ENCODE results near the gene PRDM11.

The PRDM11 gene

GRCh38 chr11:45142241-45143055 lies 4.0 kb upstream of the PRDM11 start:
- no peak for DNase-seq (ENCODE audit: low spot score)

- DNase-seq (ENCODE audit: low spot score): no peak
Measured at GRCh38 chr11:45143494-45143893, 2.9 kb upstream of the PRDM11 start.

GRCh38 chr11:45144126-45145082 lies 2.0 kb upstream of the PRDM11 start:
- no peak for DNase-seq (ENCODE audit: low spot score)

GRCh38 chr11:45145083-45145378 lies 1.4 kb upstream of the PRDM11 start:
- no peak for DNase-seq (ENCODE audit: low spot score)

- DNase-seq (ENCODE audit: low spot score): no peak
Measured at GRCh38 chr11:45145379-45146071, 914 bp upstream of the PRDM11 start.

- peak; percentile 92 for DNase-seq (ENCODE audit: low spot score)
Measured at GRCh38 chr11:45147017-45147728, 734 bp downstream of the PRDM11 start.

- DNase-seq (ENCODE audit: low spot score): no peak
Measured at GRCh38 chr11:45147891-45148675, 1.6 kb downstream of the PRDM11 start.

- no peak for DNase-seq (ENCODE audit: low spot score)
Measured at GRCh38 chr11:45149483-45150056, 3.1 kb downstream of the PRDM11 start.

- DNase-seq (ENCODE audit: low spot score): no peak
Measured at GRCh38 chr11:45150301-45150700, 3.9 kb downstream of the PRDM11 start.

GRCh38 chr11:45150943-45151342 lies 4.5 kb downstream of the PRDM11 start:
- no peak for DNase-seq (ENCODE audit: low spot score)

- DNase-seq (ENCODE audit: low spot score): no peak
Measured at GRCh38 chr11:45151362-45151982, 5.0 kb downstream of the PRDM11 start.

- DNase-seq (ENCODE audit: low spot score): no peak
Measured at GRCh38 chr11:45152740-45153595, 6.5 kb downstream of the PRDM11 start.

- no peak for DNase-seq (ENCODE audit: low spot score)
Measured at GRCh38 chr11:45154276-45154675, 7.8 kb downstream of the PRDM11 start.

- DNase-seq (ENCODE audit: low spot score): no peak
Measured at GRCh38 chr11:45155058-45155551, 8.7 kb downstream of the PRDM11 start.

- no peak for DNase-seq (ENCODE audit: low spot score)
Measured at GRCh38 chr11:45155627-45156180, 9.3 kb downstream of the PRDM11 start.

GRCh38 chr11:45156201-45156600 lies 9.8 kb downstream of the PRDM11 start:
- DNase-seq (ENCODE audit: low spot score): no peak

- no peak for DNase-seq (ENCODE audit: low spot score)
Measured at GRCh38 chr11:45156741-45157140, 10.3 kb downstream of the PRDM11 start.

Measured in CD4-positive, alpha-beta T cell treated with Interleukin-6 at 100 ng/mL for 8 hours (primary cell).